Neural cell (in vitro differentiated cells): ENCODE measurements around the gene MUC22.

Experiments used
- EZH2 ChIP-seq: fragments of 200-600, 300-800 bp; shearing (Covaris generic), sonication (generic); IDR thresholded peaks from 2 replicates; pipeline ENCODE4 v1.6.1; 2014; ENCODE audit warnings: antibody characterized with exemption, low read length, borderline replicate concordance, mild to moderate bottlenecking; ENCODE audit not compliant: insufficient read depth, poor library complexity, severe bottlenecking
- MXI1 ChIP-seq: fragments of 450-650 bp; conservative IDR thresholded peaks from 2 replicates; pipeline ENCODE4 v1.6.1; 2014; ENCODE audit warnings: antibody characterized with exemption, mild to moderate bottlenecking; ENCODE audit not compliant: poor library complexity, severe bottlenecking
- RAD21 ChIP-seq: fragments of 450-650 bp; conservative IDR thresholded peaks from 2 replicates; pipeline ENCODE4 v1.6.1; 2014; ENCODE audit warnings: antibody characterized with exemption, mild to moderate bottlenecking, moderate library complexity
- REST ChIP-seq: IDR thresholded peaks from 2 replicates; pipeline ENCODE4 v1.6.1; 2012; ENCODE audit warnings: borderline replicate concordance
- TAF1 ChIP-seq: IDR thresholded peaks from 2 replicates; pipeline ENCODE4 v1.6.1; 2012; ENCODE audit warnings: low read depth
- TF ChIP-seq, protein P1 (sequence below): fragments of 450-650 bp; IDR thresholded peaks from 2 replicates; pipeline ENCODE4 v1.5.1; 2014; ENCODE audit warnings: antibody characterized with exemption, mild to moderate bottlenecking, moderate library complexity; ENCODE audit not compliant: poor library complexity, severe bottlenecking

DNA sequence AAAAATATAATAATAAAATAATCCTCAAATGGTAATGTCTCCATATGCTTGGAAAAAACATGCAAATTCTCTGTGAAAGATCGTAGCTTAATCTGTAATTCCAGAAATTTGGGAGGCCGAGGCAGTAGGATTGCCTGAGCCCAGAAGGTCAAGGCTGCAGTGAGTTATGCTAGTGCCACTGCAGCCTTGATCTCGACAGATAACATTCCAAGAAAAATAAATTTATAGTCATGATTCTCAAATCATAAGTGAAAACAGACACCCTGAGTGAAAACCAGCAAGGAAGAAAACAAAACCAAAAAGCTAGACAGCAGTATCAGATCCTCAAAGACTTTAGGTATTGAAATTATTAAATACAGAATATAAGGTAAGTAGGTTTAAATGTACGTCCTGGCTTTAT lies 30.6 kb upstream of the MUC22 start:
- TF ChIP-seq, protein P1, sequence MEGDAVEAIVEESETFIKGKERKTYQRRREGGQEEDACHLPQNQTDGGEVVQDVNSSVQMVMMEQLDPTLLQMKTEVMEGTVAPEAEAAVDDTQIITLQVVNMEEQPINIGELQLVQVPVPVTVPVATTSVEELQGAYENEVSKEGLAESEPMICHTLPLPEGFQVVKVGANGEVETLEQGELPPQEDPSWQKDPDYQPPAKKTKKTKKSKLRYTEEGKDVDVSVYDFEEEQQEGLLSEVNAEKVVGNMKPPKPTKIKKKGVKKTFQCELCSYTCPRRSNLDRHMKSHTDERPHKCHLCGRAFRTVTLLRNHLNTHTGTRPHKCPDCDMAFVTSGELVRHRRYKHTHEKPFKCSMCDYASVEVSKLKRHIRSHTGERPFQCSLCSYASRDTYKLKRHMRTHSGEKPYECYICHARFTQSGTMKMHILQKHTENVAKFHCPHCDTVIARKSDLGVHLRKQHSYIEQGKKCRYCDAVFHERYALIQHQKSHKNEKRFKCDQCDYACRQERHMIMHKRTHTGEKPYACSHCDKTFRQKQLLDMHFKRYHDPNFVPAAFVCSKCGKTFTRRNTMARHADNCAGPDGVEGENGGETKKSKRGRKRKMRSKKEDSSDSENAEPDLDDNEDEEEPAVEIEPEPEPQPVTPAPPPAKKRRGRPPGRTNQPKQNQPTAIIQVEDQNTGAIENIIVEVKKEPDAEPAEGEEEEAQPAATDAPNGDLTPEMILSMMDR, result no peak
- TF ChIP-seq MXI1 (no peak), RAD21 (no peak), EZH2 (no peak), REST (no peak), TAF1 (no peak)
